Thoracic aorta (tissue), 2 donors: Measurements from ENCODE around the gene ZNF100. TPM values are rescaled to one million over a fixed set of nuclear protein-coding genes. Genes with fewer than 3 reads are reported as not detected.
"Not testable (repeated sequence)": the region's sequence is repeated elsewhere in the genome, so short reads cannot be mapped to it uniquely, and the experiment has no call there.

Experiments used
- ATAC-seq: fragments of 150-250 bp; one replicate; pipeline ENCODE4 v1.8.0; 2017; ENCODE audit warnings: low read depth; ENCODE audit not compliant: insufficient number of reproducible peaks, low FRiP score
- DNase-seq: peaks from one replicate; pipeline ENCODE4 v3.0.0-alpha.2; 2020; ENCODE audit warnings: low spot score
- H3K27ac ChIP-seq, 2 donors: fragments of 200-600 bp; sonication (generic); 1 replicate in 1 of 2; 2 replicates in 1 of 2; pipeline ENCODE4 v1.5.1; 2016; ENCODE audit warnings: mild to moderate bottlenecking in 2 of 2, moderate library complexity in 2 of 2
- H3K27me3 ChIP-seq: fragments of 200-600 bp; sonication (generic); replicated peaks from 2 replicates; pipeline ENCODE4 v1.6.0; 2016; ENCODE audit warnings: mild to moderate bottlenecking; ENCODE audit not compliant: insufficient read depth
- H3K36me3 ChIP-seq: fragments of 200-600 bp; sonication (generic); one replicate; pipeline ENCODE4 v1.5.1; 2016
- H3K4me1 ChIP-seq, 2 donors: fragments of 200-600 bp; sonication (generic); 1 replicate in 1 of 2; 2 replicates in 1 of 2; pipeline versions ENCODE4 v1.5.1 to v1.6.0; 2016; ENCODE audit warnings: low read depth in 2 of 2, mild to moderate bottlenecking in 1 of 2; ENCODE audit not compliant: control insufficient read depth in 1 of 2
- H3K4me3 ChIP-seq: fragments of 200-600 bp; sonication (generic); 2 replicates; pipeline ENCODE4 v1.5.1; 2016; ENCODE audit warnings: mild to moderate bottlenecking
- H3K9me3 ChIP-seq: fragments of 200-600 bp; sonication (generic); 2 replicates; pipeline ENCODE4 v1.5.1; 2016
- CTCF ChIP-seq: fragments of 200-600 bp; sonication (generic); IDR thresholded peaks from one replicate; pipeline ENCODE4 v1.5.1; 2019; ENCODE audit warnings: antibody characterized with exemption
- total RNA-seq, 2 donors: library from RNA; depleted of rRNA; stranded (reverse); fragments of >200 nt; gene quantifications; one replicate each; pipeline versions ENCODE4 v1.1.0 to v1.2.3, GENCODE V29; 2016

Gene ZNF100
- 1 to 10 TPM; 6.6 to 9.1 TPM for total RNA-seq

GRCh38 chr19:21767065-21767800 is at the start of gene ZNF100:
ZNF100 (minus strand) TSS chr19:21767579; CDS start chr19:21767429, 150 bp downstream.
- H3K27ac ChIP-seq: peak within 1 kb of the TSS; percentile 69 to 85
- ATAC-seq (peak; percentile 85), DNase-seq (peak; percentile 77)
- TF ChIP-seq CTCF: no peak
- no peaks in the 10 kb centered on the region for H3K27me3 ChIP-seq
- no peaks in the 10 kb centered on the region for H3K4me1 ChIP-seq
- H3K4me3 ChIP-seq: peak within 1 kb of the TSS; percentile 97
- H3K36me3 ChIP-seq: peaks cover 4% of the 10 kb centered on the region
- no peaks in the 10 kb centered on the region for H3K9me3 ChIP-seq

- no peak overlapping the region for H3K27ac ChIP-seq
- H3K27me3 ChIP-seq: no peaks in the 10 kb centered on the region
- H3K4me1 ChIP-seq: no peaks in the 10 kb centered on the region
- H3K9me3 ChIP-seq: peaks cover 96% of the 10 kb centered on the region
- H3K4me3 ChIP-seq: no peak overlapping the region
- H3K36me3 ChIP-seq: peaks cover 83% of the 10 kb centered on the region
- TF ChIP-seq CTCF: no peak
- ATAC-seq (no peak), DNase-seq (no peak)
Measured at GRCh38 chr19:21812448-21812847, 45.1 kb upstream of the ZNF100 start.

- H3K27ac ChIP-seq, ATAC-seq, DNase-seq, H3K4me1 ChIP-seq, H3K27me3 ChIP-seq: not testable (repeated sequence)
- Histone ChIP-seq H3K36me3 (peaks cover 47% of the 10 kb centered on the region), H3K4me3 (peak overlapping the region; percentile 13), H3K9me3 (peaks cover 93% of the 10 kb centered on the region)
Measured at GRCh38 chr19:21808400-21809000, 41.1 kb upstream of the ZNF100 start.

GRCh38 chr19:21789466-21790085 is 22.2 kb upstream of the ZNF100 start:
- Histone ChIP-seq H3K4me3 (no peak overlapping the region), H3K27me3 (no peaks in the 10 kb centered on the region), H3K36me3 (no peaks in the 10 kb centered on the region), H3K4me1 (no peaks in the 10 kb centered on the region), H3K27ac (no peak overlapping the region), H3K9me3 (no peaks in the 10 kb centered on the region)
- no peak for ATAC-seq
- TF ChIP-seq CTCF: no peak
- no peak for DNase-seq

- TF ChIP-seq CTCF: no peak
- Histone ChIP-seq H3K4me3 (no peak overlapping the region), H3K27me3 (no peaks in the 10 kb centered on the region), H3K9me3 (no peaks in the 10 kb centered on the region), H3K36me3 (no peaks in the 10 kb centered on the region), H3K4me1 (no peaks in the 10 kb centered on the region), H3K27ac (no peak overlapping the region)
- DNase-seq (no peak), ATAC-seq (no peak)
Measured at GRCh38 chr19:21786936-21787335, 19.6 kb upstream of the ZNF100 start.

- DNase-seq, H3K4me3 ChIP-seq, ATAC-seq, H3K9me3 ChIP-seq, H3K36me3 ChIP-seq, H3K27me3 ChIP-seq, H3K27ac ChIP-seq, H3K4me1 ChIP-seq: not testable (repeated sequence)
Measured at GRCh38 chr19:21775792-21776191, 8.4 kb upstream of the ZNF100 start.

- not testable (repeated sequence) for H3K4me1 ChIP-seq, DNase-seq, ATAC-seq, H3K36me3 ChIP-seq, H3K9me3 ChIP-seq, H3K27me3 ChIP-seq
- H3K27ac ChIP-seq: peak overlapping the region; percentile 69 to 85
- H3K4me3 ChIP-seq: peak overlapping the region; percentile 97
Measured at GRCh38 chr19:21766705-21767064, 694 bp downstream of the ZNF100 start.
